ENCODE data around the gene EFCAB5. TPM values are rescaled to one million over a fixed set of nuclear protein-coding genes. Genes with fewer than 3 reads are reported as not detected.
"Not testable (repeated sequence)": the region's sequence is repeated elsewhere in the genome, so short reads cannot be mapped to it uniquely, and the experiment has no call there.

The EFCAB5 gene
- polyA plus RNA-seq, 1 of the 3 experiments (the other 2 are of a cell fraction), result 0.05 TPM

GRCh38 chr17:30031214-30031869 is 89.9 kb downstream of the EFCAB5 start (continued):
- TF ChIP-seq CTCF (IDR thresholded peaks at IDR 0.05), result no peak

- H3K4me2 ChIP-seq, result no peak overlapping the region
- TF ChIP-seq ZBTB33 (IDR thresholded peaks at IDR 0.05; ENCODE audit: borderline replicate concordance, low read depth) (no peak), SMC3 (IDR thresholded peaks at IDR 0.05; ENCODE audit: low read depth, low read length) (no peak), RAD21 (IDR thresholded peaks at IDR 0.05; ENCODE audit: low read length) (no peak), USF1 (IDR thresholded peaks at IDR 0.05; ENCODE audit: borderline replicate concordance, low read depth) (no peak), EZH2phosphoT487 (IDR thresholded peaks at IDR 0.05; ENCODE audit: borderline replicate concordance, low read depth) (no peak), NFIC (IDR thresholded peaks at IDR 0.05; ENCODE audit: borderline replicate concordance) (no peak), FOSL2 (IDR thresholded peaks at IDR 0.05; ENCODE audit: borderline replicate concordance, low read depth) (no peak)
- no peaks in the 10 kb centered on the region for H4K20me1 ChIP-seq (ENCODE audit: insufficient read depth)
- no peak overlapping the region for H2AFZ ChIP-seq (ENCODE audit: low read depth)
- H3K4me1 ChIP-seq (ENCODE audit: control insufficient read depth in 1 of 2, insufficient read depth in 2 of 2, low read depth in 1 of 2, low read length in 1 of 2), result no peaks in the 10 kb centered on the region
- no peaks in the 10 kb centered on the region for H3K27me3 ChIP-seq (ENCODE audit: insufficient read depth)
- H3K36me3 ChIP-seq (replicated peaks in 1 of 2; ENCODE audit: control insufficient read depth in 1 of 2, insufficient read depth in 2 of 2, low read length in 1 of 2), result no peaks in the 10 kb centered on the region
- H3F3A ChIP-seq (replicated peaks; ENCODE audit: insufficient read depth), result no peaks in the 10 kb centered on the region
- WGBS (ENCODE audit: low lambda C conversion rate), result 36% methylated on average over 2 of the region's 2 CpGs
- H3K9me2 ChIP-seq, result no peaks in the 10 kb centered on the region
- DNase-seq, result no peak
- no peak overlapping the region for H3K9ac ChIP-seq
- no peaks in the 10 kb centered on the region for H3K79me2 ChIP-seq (ENCODE audit: insufficient read depth)
- CTCF ChIA-PET, result interaction anchor here (1.3 kb wide), 1 partner anchor 58 kb away, joined by 7 read pairs; no protein-coding TSS in a partner anchor
- H3K4me3 ChIP-seq (ENCODE audit: low read depth in 2 of 2, low read length in 1 of 2), result no peak overlapping the region
- no peaks in the 10 kb centered on the region for H3K9me3 ChIP-seq
- POLR2A ChIA-PET, result no interaction called here
- H3K27ac ChIP-seq (ENCODE audit: low read depth in 2 of 2, low read length in 1 of 2), result no peak overlapping the region
Observed at GRCh38 chr17:30035369-30035768, 93.9 kb downstream of the EFCAB5 start.

GRCh38 chr17:30040719-30041518 is 99.5 kb downstream of the EFCAB5 start:
- POLR2A ChIA-PET, result not testable (repeated sequence)
- CTCF ChIA-PET, result interaction anchor here (1.4 kb wide), 1 partner anchor 52 kb away, joined by 4 read pairs; no protein-coding TSS in a partner anchor

More at GRCh38 chr17:30040719-30041518, 99.5 kb downstream of the EFCAB5 start:
- H3K4me2 ChIP-seq; DNase-seq; H3K4me3 ChIP-seq (ENCODE audit: low read depth in 2 of 2, low read length in 1 of 2); H3K27me3 ChIP-seq (ENCODE audit: insufficient read depth); H3K36me3 ChIP-seq (replicated peaks in 1 of 2; ENCODE audit: control insufficient read depth in 1 of 2, insufficient read depth in 2 of 2, low read length in 1 of 2); H3K9me2 ChIP-seq; H3K9ac ChIP-seq; H4K20me1 ChIP-seq (ENCODE audit: insufficient read depth); H3K9me3 ChIP-seq; H3K4me1 ChIP-seq (ENCODE audit: control insufficient read depth in 1 of 2, insufficient read depth in 2 of 2, low read depth in 1 of 2, low read length in 1 of 2); H3K79me2 ChIP-seq (ENCODE audit: insufficient read depth); H3K27ac ChIP-seq (ENCODE audit: low read depth in 2 of 2, low read length in 1 of 2); H3F3A ChIP-seq (replicated peaks; ENCODE audit: insufficient read depth); H2AFZ ChIP-seq (ENCODE audit: low read depth): not testable (repeated sequence)
- WGBS (ENCODE audit: low lambda C conversion rate), result 49% methylated on average over 5 of the region's 5 CpGs
